CD4-positive, alpha-beta memory T cell (primary cell): ENCODE data around the gene ABHD17A. TPM values are rescaled to one million over a fixed set of nuclear protein-coding genes. Genes with fewer than 3 reads are reported as not detected.

Experiments used
- CTCF ChIA-PET: fragments of 350-600 bp; sonication (Branson Sonifier 250); formaldehyde crosslinking; loops from one replicate; lab custom pipeline; 2021; ENCODE audit warnings: inconsistent platforms; ENCODE audit not compliant: partially characterized antibody; lab: Charles Lee
- POLR2A ChIA-PET: fragments of 350-600 bp; sonication (Branson Sonifier 250); formaldehyde crosslinking; loops from one replicate; lab custom pipeline; 2021; ENCODE audit not compliant: partially characterized antibody; lab: Charles Lee
- DNase-seq, 5 donors: peaks; one replicate each; pipeline versions ENCODE4 v3.0.0 to v3.0.0-alpha.2; 2020 to 2022; ENCODE audit warnings: mixed read lengths in 1 of 5
- H3K27ac ChIP-seq: one replicate; pipeline ENCODE4 v1.7.0; 2013; ENCODE audit warnings: low read depth, low read length
- H3K27me3 ChIP-seq: 2 replicates; pipeline ENCODE4 v1.7.0; 2013; ENCODE audit warnings: mild to moderate bottlenecking, low read length, moderate library complexity; ENCODE audit not compliant: insufficient read depth
- H3K36me3 ChIP-seq: 2 replicates; pipeline ENCODE4 v1.7.0; 2013; ENCODE audit warnings: mild to moderate bottlenecking, low read length, moderate library complexity; ENCODE audit not compliant: insufficient read depth
- H3K4me1 ChIP-seq: 2 replicates; pipeline ENCODE4 v1.7.0; 2013; ENCODE audit warnings: mild to moderate bottlenecking, low read length, moderate library complexity; ENCODE audit not compliant: insufficient read depth
- H3K4me3 ChIP-seq, 2 donors: one replicate each; pipeline ENCODE4 v1.7.0; 2013; ENCODE audit warnings: low read length in 2 of 2, mild to moderate bottlenecking in 1 of 2
- H3K9me3 ChIP-seq, 2 donors: one replicate each; pipeline ENCODE4 v1.7.0; 2013; ENCODE audit warnings: low read length in 2 of 2, control low read depth in 1 of 2; ENCODE audit not compliant: control insufficient read depth in 1 of 2
- H3K27ac Mint-ChIP-seq, 7 donors: one replicate each; pipeline ENCODE4 v1.8.0; 2020 to 2021; ENCODE audit warnings: mixed read lengths in 7 of 7, mild to moderate bottlenecking in 6 of 7, inconsistent platforms in 3 of 7, moderate library complexity in 3 of 7
- H3K27me3 Mint-ChIP-seq, 2 donors: one replicate each; pipeline ENCODE4 v1.8.0; 2020 to 2021; ENCODE audit warnings: mixed read lengths in 2 of 2
- H3K36me3 Mint-ChIP-seq, 2 donors: one replicate each; pipeline ENCODE4 v1.8.0; 2020 to 2021; ENCODE audit warnings: mixed read lengths in 2 of 2, inconsistent platforms in 1 of 2, mild to moderate bottlenecking in 1 of 2
- H3K4me1 Mint-ChIP-seq, 4 donors: one replicate each; pipeline ENCODE4 v1.8.0; 2020 to 2021; ENCODE audit warnings: mixed read lengths in 4 of 4, mild to moderate bottlenecking in 1 of 4
- H3K4me3 Mint-ChIP-seq, 8 donors: one replicate each; pipeline ENCODE4 v1.8.0; 2020 to 2021; ENCODE audit warnings: mixed read lengths in 8 of 8, mild to moderate bottlenecking in 7 of 8, moderate library complexity in 6 of 8, inconsistent platforms in 3 of 8
- H3K9me3 Mint-ChIP-seq, 8 donors: one replicate each; pipeline ENCODE4 v1.8.0; 2020 to 2021; ENCODE audit warnings: mixed read lengths in 8 of 8, mild to moderate bottlenecking in 5 of 8, inconsistent platforms in 3 of 8, moderate library complexity in 1 of 8
- intact Hi-C: fragments of 100-400 bp; cut with micrococcal nuclease; formaldehyde crosslinking; loops from one replicate; pipeline ENCODE4 v1.15.1; 2023
- polyA plus RNA-seq, 2 donors: library from polyadenylated mRNA; unstranded; fragments of 300-500 nt; fragmentation: Illumina TruSeq; gene quantifications; one replicate each; pipeline ENCODE4 v1.2.3, GENCODE V29; 2021
- total RNA-seq, 2 experiments: library from RNA; stranded (reverse); gene quantifications; one replicate each; pipeline ENCODE4 v1.2.3, GENCODE V29; 2021

The ABHD17A gene
- total and polyA plus RNA-seq, 4 experiments from 2014 or later: 106 to 204 (median 123) TPM

GRCh38 chr19:1859331-1859781 is 25.9 kb downstream of the ABHD17A start:
- Mint-ChIP-seq H3K9me3 (peaks cover 0 to 2% (median 0%) of the 10 kb centered on the region in 8 donors), H3K27me3 (no peaks in the 10 kb centered on the region), H3K4me3 (peak overlapping the region in 4 of 8 donors; percentile 43 to 70 (median 56)), H3K27ac (peak overlapping the region; percentile 83 to 99 (median 91)), H3K4me1 (peaks cover 21 to 73% (median 44%) of the 10 kb centered on the region in 4 donors), H3K36me3 (peaks cover 0 to 8% of the 10 kb centered on the region in 2 donors)
- peaks cover 74% of the 10 kb centered on the region for H3K4me1 ChIP-seq
- no peak for DNase-seq
- no peaks in the 10 kb centered on the region for H3K36me3 ChIP-seq
- CTCF ChIA-PET: interaction anchor here (1.3 kb wide), 1 partner anchor 10 kb away, joined by 4 read pairs; the partner anchor contains the start of gene REXO1
- POLR2A ChIA-PET: interaction anchor here (0.6 to 5.1 kb wide), 3 partner anchors 24 to 1944 kb away, joined by 3 to 41 read pairs (median 3); partner anchors contain the start of gene ABHD17A
- no peaks in the 10 kb centered on the region for H3K27me3 ChIP-seq
- H3K4me3 ChIP-seq: no peak overlapping the region
- intact Hi-C loops: no loop called here
- peak overlapping the region; percentile 59 for H3K27ac ChIP-seq
- H3K9me3 ChIP-seq: no peaks in the 10 kb centered on the region

GRCh38 chr19:1858412-1859081 is 26.7 kb downstream of the ABHD17A start:
- POLR2A ChIA-PET: interaction anchor here (0.6 to 5.1 kb wide), 5 partner anchors 14 to 1945 kb away, joined by 3 to 41 read pairs (median 8); partner anchors contain the start of gene ABHD17A
- Histone ChIP-seq H3K4me3 (no peak overlapping the region), H3K4me1 (peaks cover 82% of the 10 kb centered on the region), H3K27ac (peak overlapping the region; percentile 73), H3K9me3 (no peaks in the 10 kb centered on the region), H3K27me3 (no peaks in the 10 kb centered on the region), H3K36me3 (no peaks in the 10 kb centered on the region)
- peaks cover 21 to 74% (median 44%) of the 10 kb centered on the region in 4 donors for H3K4me1 Mint-ChIP-seq
- peaks cover 0 to 2% (median 0%) of the 10 kb centered on the region in 8 donors for H3K9me3 Mint-ChIP-seq
- H3K36me3 Mint-ChIP-seq: peaks cover 0 to 7% of the 10 kb centered on the region in 2 donors
- peak overlapping the region; percentile 83 to 99 (median 90) for H3K27ac Mint-ChIP-seq
- peak overlapping the region in 7 of 8 donors; percentile 1 to 80 (median 48) for H3K4me3 Mint-ChIP-seq
- intact Hi-C loops: no loop called here
- no peaks in the 10 kb centered on the region for H3K27me3 Mint-ChIP-seq
- CTCF ChIA-PET: interaction anchor here (1.3 kb wide), 1 partner anchor 10 kb away, joined by 4 read pairs; the partner anchor contains the start of gene REXO1
- no peak for DNase-seq

GRCh38 chr19:1857648-1858326 is 27.5 kb downstream of the ABHD17A start:
- peak overlapping the region in 7 of 8 donors; percentile 51 to 80 (median 69) for H3K4me3 Mint-ChIP-seq
- CTCF ChIA-PET: interaction anchor here (0.6 to 1.4 kb wide), 4 partner anchors 9 to 84 kb away, joined by 3 to 4 read pairs (median 4); partner anchors contain the start of gene REXO1
- Histone ChIP-seq H3K36me3 (no peaks in the 10 kb centered on the region), H3K4me3 (peak overlapping the region in 1 of 2 donors; percentile 77), H3K27me3 (no peaks in the 10 kb centered on the region), H3K4me1 (peaks cover 90% of the 10 kb centered on the region), H3K27ac (peak overlapping the region; percentile 73), H3K9me3 (no peaks in the 10 kb centered on the region)
- peaks cover 0 to 2% (median 0%) of the 10 kb centered on the region in 8 donors for H3K9me3 Mint-ChIP-seq
- peaks cover 25 to 81% (median 50%) of the 10 kb centered on the region in 4 donors for H3K4me1 Mint-ChIP-seq
- H3K27me3 Mint-ChIP-seq: no peaks in the 10 kb centered on the region
- H3K36me3 Mint-ChIP-seq: peaks cover 0 to 9% of the 10 kb centered on the region in 2 donors
- no peak for DNase-seq
- peak overlapping the region; percentile 76 to 99 (median 87) for H3K27ac Mint-ChIP-seq
- intact Hi-C loops: no loop called here
- POLR2A ChIA-PET: interaction anchor here (0.9 to 5.1 kb wide), 7 partner anchors 9 to 228 kb away, joined by 3 to 41 read pairs (median 5); partner anchors contain the start of gene ABHD17A

- Histone ChIP-seq H3K27me3 (no peaks in the 10 kb centered on the region), H3K9me3 (no peaks in the 10 kb centered on the region), H3K36me3 (no peaks in the 10 kb centered on the region), H3K27ac (peak overlapping the region; percentile 73), H3K4me3 (peak overlapping the region; percentile 67 to 77), H3K4me1 (peaks cover 96% of the 10 kb centered on the region)
- H3K9me3 Mint-ChIP-seq: peaks cover 0 to 2% (median 0%) of the 10 kb centered on the region in 8 donors
- H3K36me3 Mint-ChIP-seq: peaks cover 0 to 4% of the 10 kb centered on the region in 2 donors
- H3K4me1 Mint-ChIP-seq: peaks cover 25 to 74% (median 53%) of the 10 kb centered on the region in 4 donors
- intact Hi-C loops: no loop called here
- H3K27me3 Mint-ChIP-seq: no peaks in the 10 kb centered on the region
- ChIA-PET POLR2A (interaction anchor here (0.9 to 5.1 kb wide), 11 partner anchors 8 to 228 kb away, joined by 3 to 41 read pairs (median 6); partner anchors contain the start of gene ABHD17A), CTCF (interaction anchor here (0.6 to 1.4 kb wide), 3 partner anchors 8 to 85 kb away, joined by 3 to 4 read pairs (median 3); no protein-coding TSS in a partner anchor)
- peak in 4 of 5 donors; percentile 34 to 42 (median 40) for DNase-seq
- peak overlapping the region; percentile 90 to 99 (median 94) for H3K27ac Mint-ChIP-seq
- H3K4me3 Mint-ChIP-seq: peak overlapping the region; percentile 82 to 88 (median 86)
Observed at GRCh38 chr19:1856698-1857603, 28.3 kb downstream of the ABHD17A start.

GRCh38 chr19:1856345-1856697 is 29.0 kb downstream of the ABHD17A start:
- no peaks in the 10 kb centered on the region for H3K36me3 ChIP-seq
- ChIA-PET POLR2A (interaction anchor here (0.7 to 5.1 kb wide), 9 partner anchors 8 to 755 kb away, joined by 3 to 41 read pairs (median 6); partner anchors contain the start of genes ABHD17A and MKNK2), CTCF (no interaction called here)
- H3K9me3 ChIP-seq: no peaks in the 10 kb centered on the region
- intact Hi-C loops: no loop called here
- H3K27me3 ChIP-seq: no peaks in the 10 kb centered on the region
- peak overlapping the region; percentile 89 to 94 (median 93) for H3K27ac Mint-ChIP-seq
- H3K27ac ChIP-seq: peak overlapping the region; percentile 73
- peak overlapping the region; percentile 82 to 88 (median 86) for H3K4me3 Mint-ChIP-seq
- peaks cover 0 to 2% (median 0%) of the 10 kb centered on the region in 8 donors for H3K9me3 Mint-ChIP-seq
- peak overlapping the region; percentile 67 to 77 for H3K4me3 ChIP-seq
- H3K27me3 Mint-ChIP-seq: no peaks in the 10 kb centered on the region
- H3K4me1 ChIP-seq: peaks cover 96% of the 10 kb centered on the region
- peaks cover 22 to 69% (median 48%) of the 10 kb centered on the region in 4 donors for H3K4me1 Mint-ChIP-seq
- DNase-seq: peak in 1 of 5 donors; percentile 45
- peaks cover 0 to 4% of the 10 kb centered on the region in 2 donors for H3K36me3 Mint-ChIP-seq

- Histone ChIP-seq H3K27ac (peak overlapping the region; percentile 73), H3K36me3 (no peaks in the 10 kb centered on the region), H3K9me3 (no peaks in the 10 kb centered on the region), H3K4me1 (peaks cover 92% of the 10 kb centered on the region), H3K4me3 (peak overlapping the region; percentile 67 to 77), H3K27me3 (no peaks in the 10 kb centered on the region)
- peak overlapping the region; percentile 82 to 88 (median 86) for H3K4me3 Mint-ChIP-seq
- intact Hi-C loops: loop anchor here (1.0 kb wide), 1 partner anchor 8 kb away; no protein-coding TSS in a partner anchor
- CTCF ChIA-PET: interaction anchor here (1.8 kb wide), 1 partner anchor 10 kb away, joined by 4 read pairs; no protein-coding TSS in a partner anchor
- peaks cover 0 to 4% of the 10 kb centered on the region in 2 donors for H3K36me3 Mint-ChIP-seq
- H3K9me3 Mint-ChIP-seq: peaks cover 0 to 2% (median 0%) of the 10 kb centered on the region in 8 donors
- peak in 4 of 5 donors; percentile 26 to 60 (median 38) for DNase-seq
- peak overlapping the region; percentile 89 to 94 (median 93) for H3K27ac Mint-ChIP-seq
- POLR2A ChIA-PET: interaction anchor here (0.7 to 5.1 kb wide), 11 partner anchors 9 to 756 kb away, joined by 3 to 41 read pairs (median 5); partner anchors contain the start of genes ABHD17A and MKNK2
- H3K27me3 Mint-ChIP-seq: no peaks in the 10 kb centered on the region
- peaks cover 23 to 69% (median 46%) of the 10 kb centered on the region in 4 donors for H3K4me1 Mint-ChIP-seq
Observed at GRCh38 chr19:1855828-1856255, 29.5 kb downstream of the ABHD17A start.
